Adipose tissue (tissue), 3 donors: Measurements from ENCODE around the gene GPR39. TPM values are rescaled to one million over a fixed set of nuclear protein-coding genes. Genes with fewer than 3 reads are reported as not detected.

Experiments used
- H3K27ac ChIP-seq: one replicate; pipeline ENCODE4 v1.5.1; 2013; ENCODE audit warnings: low read depth, low read length
- WGBS, 3 donors: extraction: QIAGEN DNeasy Blood & Tissue Kit; methylation state at CpG; one replicate each; pipeline ENCODE4 v1.1.7; 2013; 5-methylcytosine and 5-hydroxymethylcytosine counted together
- polyA plus RNA-seq, 3 donors: library from polyadenylated mRNA; stranded (reverse); fragments of 200-250 nt; gene quantifications; one replicate each; pipeline ENCODE4 v1.2.3, GENCODE V29; 2013
- donor health status: healthy with polysubstance abuse.
- donor health status: Bipolar disorder and iron deficiency.
- donor health status: healthy.

Gene GPR39
- polyA plus RNA-seq, 3 donors: 0.54 to 2.9 TPM; not detected in 1

DNA sequence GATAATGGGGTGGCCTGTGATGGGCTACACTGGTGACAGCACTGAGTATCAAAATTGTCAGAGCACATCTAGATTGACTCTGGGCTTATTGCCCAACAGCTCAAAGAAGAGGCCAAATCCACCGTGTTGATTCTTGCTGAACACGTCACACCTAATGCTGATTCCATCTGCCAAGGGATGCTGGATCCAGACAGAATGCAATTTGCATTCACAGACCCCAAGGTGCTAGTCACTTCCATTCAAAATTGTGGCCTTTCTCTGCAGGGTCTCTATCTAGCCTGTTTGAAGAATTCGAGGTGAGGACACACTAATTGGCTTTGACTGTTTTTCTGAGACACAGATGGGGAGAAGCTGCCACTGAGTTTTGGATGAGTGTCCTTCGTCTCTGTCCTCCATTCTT is 13.5 kb upstream of the GPR39 start:
- H3K27ac ChIP-seq: no peak overlapping the region
- WGBS, 3 donors: 61 to 77% (median 76%) methylated on average over 4 of the region's 4 CpGs

GRCh38 chr2:132404056-132404455 is 12.5 kb upstream of the GPR39 start:
- WGBS, 3 donors: 49 to 86% (median 83%) methylated on average over 8 of the region's 8 CpGs
- H3K27ac ChIP-seq: no peak overlapping the region

DNA sequence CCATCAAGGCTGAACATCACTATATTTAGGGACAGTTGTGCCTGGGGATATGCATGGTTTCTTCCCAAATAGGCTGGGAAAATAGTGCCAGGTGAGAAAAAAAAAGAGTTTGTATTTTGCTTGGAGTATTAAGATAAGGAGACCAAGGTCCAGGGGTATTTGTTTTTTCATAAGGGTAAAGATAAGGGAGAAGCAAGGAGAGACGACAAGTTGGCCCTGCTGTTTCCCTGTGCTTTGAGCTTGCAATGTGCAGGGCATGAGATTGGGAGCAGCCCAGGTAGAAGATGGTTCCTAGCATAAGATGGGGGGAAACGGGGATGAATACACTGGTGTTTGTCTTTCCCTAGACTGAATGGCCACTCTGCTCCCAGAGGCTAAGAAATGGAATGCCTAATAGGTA is 8.8 kb upstream of the GPR39 start:
- 32 to 64% (median 61%) methylated on average over 2 of the region's 2 CpGs for WGBS, 3 donors
- no peak overlapping the region for H3K27ac ChIP-seq

GRCh38 chr2:132412021-132412420 is 4.6 kb upstream of the GPR39 start:
- 85 to 88% (median 85%) methylated on average over 1 of the region's 1 CpG for WGBS, 3 donors
- no peak overlapping the region for H3K27ac ChIP-seq

DNA sequence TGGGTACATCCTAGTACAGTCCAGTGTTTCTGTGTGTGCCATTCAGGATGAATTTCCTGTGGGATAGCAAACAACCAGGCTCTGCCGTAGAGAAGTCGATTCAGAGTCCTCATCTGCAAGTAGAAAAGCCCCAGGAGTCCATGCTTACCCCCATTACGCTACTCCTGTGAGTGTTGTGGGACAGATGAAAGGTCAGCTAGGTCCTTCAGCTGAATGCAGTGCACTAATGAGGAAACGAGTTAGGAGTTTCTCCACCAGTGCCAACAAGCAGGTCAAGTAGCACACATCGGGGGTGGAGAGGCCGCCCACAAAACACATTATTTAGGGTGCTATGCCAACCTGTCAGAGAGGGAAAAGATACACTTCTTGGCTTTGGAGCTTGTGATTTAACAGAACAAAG is 2.5 kb upstream of the GPR39 start:
- WGBS, 3 donors: 53 to 86% (median 78%) methylated on average over 6 of the region's 6 CpGs
- H3K27ac ChIP-seq: no peak overlapping the region

DNA sequence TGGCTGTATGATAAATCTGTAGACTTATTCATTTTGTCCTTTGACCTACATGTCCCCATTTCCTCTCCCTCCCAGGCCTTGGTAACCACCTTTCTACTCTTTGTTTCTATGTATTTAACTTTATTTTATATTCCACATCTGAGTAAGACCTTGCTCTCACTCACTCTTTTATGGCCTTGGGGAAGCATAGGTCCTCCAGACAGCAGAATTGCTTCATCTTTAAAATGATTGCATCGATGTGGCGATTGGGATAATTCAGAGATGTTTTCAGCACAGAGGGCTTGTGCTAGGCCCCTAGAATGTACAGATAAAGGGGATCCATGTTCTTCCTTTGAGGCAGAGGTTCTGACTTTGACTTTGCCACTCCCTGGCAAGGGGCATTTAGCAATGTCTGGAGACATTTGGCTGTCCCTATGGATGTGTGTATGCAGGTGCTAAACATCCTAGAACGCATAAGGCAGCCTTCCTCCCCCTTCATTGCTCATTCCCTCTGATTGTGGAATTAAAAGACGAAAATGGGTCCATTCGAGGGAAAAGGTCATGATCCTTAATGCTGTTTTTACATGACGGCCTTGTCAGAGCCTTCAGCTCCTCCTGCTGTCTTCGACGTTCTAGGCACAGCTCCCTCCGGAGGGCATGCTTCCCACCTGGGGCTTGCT is 1.2 kb upstream of the GPR39 start:
- 36 to 52% (median 41%) methylated on average over 9 of the region's 9 CpGs for WGBS, 3 donors

GRCh38 chr2:132415915-132416722 is 486 bp upstream of the GPR39 start:
- no peak overlapping the region for H3K27ac ChIP-seq
- 1 to 5% (median 4%) methylated on average over 51 to 60 of the region's 60 CpGs for WGBS, 3 donors

More for the DNA sequence above, 1.2 kb upstream of the GPR39 start:
- no peak overlapping the region for H3K27ac ChIP-seq

- 91 to 96% (median 94%) methylated on average over 30 of the region's 30 CpGs for WGBS, 3 donors
- H3K27ac ChIP-seq: no peak overlapping the region
Observed at GRCh38 chr2:132417430-132418035, 928 bp downstream of the GPR39 start.

DNA sequence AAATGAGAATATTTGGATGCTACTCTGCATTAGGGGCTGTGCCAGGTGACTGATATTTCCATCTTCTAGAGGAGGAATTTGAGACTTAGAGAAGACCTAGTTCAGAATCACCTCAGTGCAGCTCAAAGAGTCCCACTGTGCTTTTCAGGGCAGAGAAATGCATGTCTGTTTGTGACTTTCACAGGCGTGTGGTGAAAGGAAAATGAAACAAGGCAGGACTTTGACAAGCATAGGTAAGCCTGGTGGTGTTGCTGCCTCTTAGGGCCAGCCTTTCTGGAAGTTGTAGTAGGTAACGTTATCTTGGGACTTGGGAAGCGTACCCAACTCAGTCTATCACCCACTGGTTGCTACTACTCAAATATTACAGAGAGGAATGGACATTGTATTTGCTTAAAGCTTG is 2.6 kb downstream of the GPR39 start:
- WGBS, 3 donors: 39 to 84% (median 83%) methylated on average over 3 of the region's 3 CpGs

DNA sequence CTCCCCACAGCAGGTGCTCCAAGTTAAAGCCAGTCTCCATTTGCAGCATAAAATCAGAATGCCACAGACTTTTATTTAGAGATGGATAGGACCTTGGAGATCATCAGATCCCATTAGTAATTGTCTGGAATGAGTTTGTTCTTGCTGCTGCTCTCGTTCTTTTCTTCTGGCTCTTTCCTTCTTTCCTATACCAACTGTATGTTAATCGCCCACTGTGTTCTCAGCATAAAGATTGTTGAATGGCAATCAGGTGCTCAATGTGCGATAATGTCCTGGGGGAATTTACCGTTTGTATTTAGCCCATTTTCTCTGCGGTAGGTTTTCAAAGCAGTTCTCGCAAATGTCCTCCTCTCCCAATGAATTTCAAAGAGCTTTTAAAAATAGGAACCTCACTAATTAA is 3.3 kb downstream of the GPR39 start:
- H3K27ac ChIP-seq: no peak overlapping the region
- WGBS, 3 donors: 80 to 88% (median 80%) methylated on average over 6 of the region's 6 CpGs

More for the DNA sequence above, 2.6 kb downstream of the GPR39 start:
- no peak overlapping the region for H3K27ac ChIP-seq

DNA sequence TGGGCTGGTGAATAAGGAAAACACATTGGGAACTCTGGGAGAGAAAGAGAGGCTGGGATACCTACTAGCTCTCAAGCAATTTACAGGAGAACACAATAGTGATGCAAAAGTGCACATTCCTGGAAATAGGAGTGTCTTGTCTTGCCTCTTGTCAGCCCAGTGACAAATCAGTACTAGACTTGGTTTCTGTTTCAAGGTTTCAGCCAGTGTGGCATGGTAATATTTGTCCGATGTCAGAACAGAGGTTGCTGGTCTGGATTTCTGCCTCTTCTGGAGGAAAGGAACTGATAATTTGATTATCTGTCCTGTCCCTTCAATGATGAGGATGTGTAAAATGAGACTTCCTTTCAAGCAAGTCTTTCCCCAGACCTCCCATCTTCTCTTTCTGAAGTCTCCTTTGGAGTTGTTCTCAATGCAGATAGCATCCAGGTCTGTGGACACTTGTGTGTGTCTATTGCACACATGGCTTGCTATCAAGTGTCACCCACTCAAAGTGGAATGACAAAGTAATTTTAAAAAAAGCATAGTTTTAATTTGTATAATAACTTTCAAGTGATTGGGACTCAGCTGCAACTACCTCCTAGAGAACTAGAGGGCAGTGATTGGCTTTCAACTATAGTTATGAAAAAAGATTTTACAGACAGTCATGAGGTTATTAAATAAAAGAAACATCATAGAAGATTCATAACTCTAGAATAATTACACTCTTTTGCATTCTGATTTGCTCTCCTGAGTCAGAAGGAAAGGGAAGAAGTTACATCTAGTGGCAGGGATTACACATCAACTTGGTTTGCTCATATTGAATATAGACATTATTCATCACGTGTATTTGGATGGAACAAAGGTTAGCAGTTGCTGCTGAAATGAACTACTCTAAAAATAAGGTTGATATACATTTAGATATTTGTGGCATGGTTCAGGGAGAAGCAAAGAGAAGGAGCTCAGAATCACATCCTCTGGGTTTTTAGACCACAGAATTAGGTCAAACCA is 4.5 kb downstream of the GPR39 start:
- 64 to 89% (median 85%) methylated on average over 2 of the region's 2 CpGs for WGBS, 3 donors
- no peak overlapping the region for H3K27ac ChIP-seq

GRCh38 chr2:132422736-132423135 is 6.1 kb downstream of the GPR39 start:
- no peak overlapping the region for H3K27ac ChIP-seq
- 90 to 96% (median 92%) methylated on average over 6 of the region's 6 CpGs for WGBS, 3 donors

GRCh38 chr2:132424526-132425121 is 8.0 kb downstream of the GPR39 start:
- WGBS, 3 donors: 39 to 75% (median 65%) methylated on average over 5 of the region's 5 CpGs
- no peak overlapping the region for H3K27ac ChIP-seq

DNA sequence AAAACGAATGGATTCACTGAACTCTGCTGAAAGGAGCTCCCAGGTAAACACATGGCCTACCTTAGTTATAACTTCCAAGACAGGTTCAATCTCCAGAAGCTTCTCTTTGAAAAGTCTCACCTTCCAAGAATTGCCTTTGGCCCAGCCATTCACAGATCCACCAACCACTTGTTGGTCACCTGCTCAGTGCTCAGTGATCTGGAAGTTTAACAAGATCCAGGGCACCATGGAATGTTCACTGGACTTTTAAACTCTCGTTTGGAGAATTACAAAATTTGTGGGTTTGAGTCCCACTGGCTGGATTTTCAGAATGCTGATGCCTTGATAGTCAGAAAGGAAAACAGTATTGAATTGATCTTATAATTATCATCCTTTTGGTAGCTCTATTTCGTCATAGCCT is 9.4 kb downstream of the GPR39 start:
- WGBS, 3 donors: 52 to 83% (median 71%) methylated on average over 3 of the region's 3 CpGs
- H3K27ac ChIP-seq: no peak overlapping the region

DNA sequence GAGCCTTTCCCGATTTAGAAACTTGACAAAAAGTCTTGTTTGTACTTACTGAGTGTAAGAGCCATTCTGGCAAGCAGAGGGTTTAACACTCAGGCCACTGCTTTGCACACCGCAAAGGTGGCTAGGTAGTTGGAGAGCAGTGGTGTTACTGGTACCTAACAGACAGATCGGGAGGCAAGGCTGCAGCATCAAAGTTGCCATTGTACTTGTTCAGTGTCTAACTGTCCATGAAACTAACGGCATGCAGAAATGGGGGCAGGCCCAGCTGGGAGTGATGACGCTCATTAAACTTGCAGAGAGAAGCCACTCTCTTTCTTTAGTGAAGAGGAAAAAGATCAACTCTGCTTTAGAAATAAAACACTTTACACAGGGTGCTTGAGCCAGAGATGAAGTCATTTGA is 10.1 kb downstream of the GPR39 start:
- WGBS, 3 donors: 82 to 84% (median 83%) methylated on average over 5 of the region's 5 CpGs

DNA sequence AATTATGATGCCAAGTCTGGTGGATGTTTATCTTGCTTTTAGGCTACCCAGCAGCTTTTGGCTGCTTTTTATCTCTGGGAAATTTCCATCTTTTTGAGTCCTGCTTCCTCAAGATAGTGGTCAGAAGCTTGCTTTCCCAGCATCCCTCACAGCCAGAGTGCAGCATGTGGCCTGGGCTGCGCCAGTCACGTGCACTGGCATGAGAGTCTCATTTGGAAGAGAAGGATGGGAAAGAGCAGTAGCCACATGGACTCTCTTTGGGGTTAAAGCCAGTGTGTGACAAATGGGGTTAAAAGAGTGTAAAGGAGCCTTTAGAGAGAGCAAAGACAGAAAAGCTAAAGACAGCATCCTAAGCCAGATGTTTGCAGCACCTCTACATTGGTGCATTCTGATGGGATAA is 12.7 kb downstream of the GPR39 start:
- 86 to 95% (median 90%) methylated on average over 2 of the region's 2 CpGs for WGBS, 3 donors

More for the DNA sequence above, 10.1 kb downstream of the GPR39 start:
- no peak overlapping the region for H3K27ac ChIP-seq

GRCh38 chr2:132429941-132430573 is 13.5 kb downstream of the GPR39 start:
- H3K27ac ChIP-seq: no peak overlapping the region
- 55 to 78% (median 77%) methylated on average over 2 of the region's 2 CpGs for WGBS, 3 donors

More for the DNA sequence above, 12.7 kb downstream of the GPR39 start:
- H3K27ac ChIP-seq: no peak overlapping the region

- no peak overlapping the region for H3K27ac ChIP-seq
Observed at GRCh38 chr2:132430895-132431294, 14.3 kb downstream of the GPR39 start.
